SU-DHL-6 (cell line): Measurements from ENCODE around the gene ZNF773.
"Not testable (repeated sequence)": the region's sequence is repeated elsewhere in the genome, so short reads cannot be mapped to it uniquely, and the experiment has no call there.

Source experiments
- H2AFZ ChIP-seq: fragments of 200-600 bp; sonication (generic); 2 replicates; pipeline ENCODE4 v1.6.1; 2014; ENCODE audit warnings: low read depth, mild to moderate bottlenecking, moderate library complexity, mixed read lengths, antibody characterized with exemption, low read length; ENCODE audit not compliant: severe bottlenecking
- H3F3A ChIP-seq: fragments of 200-600 bp; shearing (Covaris generic); 2 replicates; pipeline ENCODE4 v1.6.0; 2016; ENCODE audit warnings: antibody characterized with exemption, mild to moderate bottlenecking; ENCODE audit not compliant: insufficient read depth
- H3K27ac ChIP-seq: fragments of 200-600 bp; sonication (generic); 2 replicates; pipeline ENCODE4 v1.5.1; 2016; ENCODE audit warnings: low read depth, mild to moderate bottlenecking, low read length, moderate library complexity, mixed read lengths
- H3K27me3 ChIP-seq: fragments of 200-600 bp; sonication (generic), shearing (Covaris generic); 2 replicates; pipeline ENCODE4 v1.6.0; 2014; ENCODE audit warnings: mild to moderate bottlenecking, low read length
- H3K36me3 ChIP-seq: fragments of 200-600 bp; sonication (generic); 2 replicates; pipeline ENCODE4 v1.6.1; 2014; ENCODE audit warnings: mild to moderate bottlenecking, low read length, mixed read lengths
- H3K4me2 ChIP-seq: fragments of 300-600, 200-600 bp; shearing (Covaris generic), sonication (generic); 2 replicates; pipeline ENCODE4 v1.6.0; 2014; ENCODE audit warnings: low read length, low read depth, mild to moderate bottlenecking; ENCODE audit not compliant: poor library complexity, severe bottlenecking
- H3K4me3 ChIP-seq: fragments of 200-600 bp; sonication (generic); 2 replicates; pipeline ENCODE4 v1.5.1; 2014; ENCODE audit warnings: antibody characterized with exemption, low read length, mild to moderate bottlenecking, mixed read lengths; ENCODE audit not compliant: insufficient read depth, poor library complexity, severe bottlenecking
- H3K79me2 ChIP-seq: fragments of 200-600 bp; sonication (generic); 2 replicates; pipeline ENCODE4 v1.6.1; 2014; ENCODE audit warnings: mild to moderate bottlenecking, low read length, moderate library complexity; ENCODE audit not compliant: insufficient read depth
- H3K9ac ChIP-seq: fragments of 200-600 bp; sonication (generic); 2 replicates; pipeline ENCODE4 v1.7.0; 2014; ENCODE audit warnings: mild to moderate bottlenecking, low read length
- H3K9me2 ChIP-seq: fragments of 200-600 bp; sonication (generic); replicated peaks from 2 replicates; pipeline ENCODE4 v1.6.1; 2014; ENCODE audit warnings: low read length; ENCODE audit not compliant: insufficient read depth
- H3K9me3 ChIP-seq: fragments of 200-600 bp; sonication (generic); 2 replicates; pipeline ENCODE4 v1.6.1; 2014; ENCODE audit warnings: low read length, mixed read lengths; ENCODE audit not compliant: insufficient read depth
- H4K20me1 ChIP-seq: fragments of 200-600 bp; sonication (generic); 2 replicates; pipeline ENCODE4 v1.6.1; 2014; ENCODE audit warnings: low read depth, mild to moderate bottlenecking, antibody characterized with exemption, low read length, moderate library complexity, mixed read lengths
- CTCF ChIP-seq: fragments of 200-600 bp; sonication (generic); IDR thresholded peaks from one replicate; pipeline ENCODE4 v1.5.1; 2017; ENCODE audit warnings: antibody characterized with exemption, mild to moderate bottlenecking, low read length, moderate library complexity; ENCODE audit not compliant: insufficient read depth, poor library complexity, severe bottlenecking
- EZH2phosphoT487 ChIP-seq: fragments of 200-600 bp; sonication (generic), shearing (Covaris generic); conservative IDR thresholded peaks from 2 replicates; pipeline ENCODE4 v1.6.1; 2018; ENCODE audit warnings: mild to moderate bottlenecking, antibody characterized with exemption, low read length, moderate library complexity, mixed read lengths

ZNF773 gene

GRCh38 chr19:57473646-57474045, 26.1 kb upstream of the ZNF773 start:
- Histone ChIP-seq H4K20me1 (no peaks in the 10 kb centered on the region), H3K9ac (no peak overlapping the region), H3K36me3 (no peaks in the 10 kb centered on the region; the same call in 1 of the 2 replicates), H3K27me3 (no peaks in the 10 kb centered on the region), H3K9me3 (peaks cover 26% of the 10 kb centered on the region; the same call in 1 of the 2 replicates), H3K27ac (no peak overlapping the region), H3K4me3 (no peak overlapping the region), H3K9me2 (no peaks in the 10 kb centered on the region), H3K4me2 (no peak overlapping the region), H3F3A (no peaks in the 10 kb centered on the region), H2AFZ (no peak overlapping the region), H3K79me2 (no peaks in the 10 kb centered on the region)
- no peak for TF ChIP-seq EZH2phosphoT487
- TF ChIP-seq CTCF: no peak

- no peak for TF ChIP-seq CTCF
- no peak for TF ChIP-seq EZH2phosphoT487
- peaks cover 23% of the 10 kb centered on the region; the same call in 1 of the 2 replicates for H3K9me3 ChIP-seq
- no peaks in the 10 kb centered on the region for H3K79me2 ChIP-seq
- no peaks in the 10 kb centered on the region for H3F3A ChIP-seq
- no peaks in the 10 kb centered on the region for H3K36me3 ChIP-seq
- H4K20me1 ChIP-seq: no peaks in the 10 kb centered on the region
- H3K4me3 ChIP-seq: no peak within 1 kb of the TSS
- peak within 1 kb of the TSS; percentile 56 for H2AFZ ChIP-seq
- no peaks in the 10 kb centered on the region for H3K9me2 ChIP-seq
- peak within 1 kb of the TSS; percentile 20 for H3K4me2 ChIP-seq
- no peaks in the 10 kb centered on the region for H3K27me3 ChIP-seq
- H3K27ac ChIP-seq: no peak within 1 kb of the TSS
- H3K9ac ChIP-seq: no peak within 1 kb of the TSS
These were observed 22.3 kb upstream of the ZNF773 start, which contains the start of gene ZNF772 for GRCh38 chr19:57477191-57478008. ZNF772 (minus strand) TSS chr19:57477566; CDS start chr19:57477309, 257 bp downstream.

GRCh38 chr19:57487477-57488298, 12.1 kb upstream of the ZNF773 start, which contains the start of gene ZNF419:
ZNF419 (plus strand) TSS chr19:57487750; CDS start chr19:57487951, 201 bp downstream.
- not testable (repeated sequence) for H3K36me3 ChIP-seq, H3K27ac ChIP-seq

GRCh38 chr19:57488299-57488644, 11.5 kb upstream of the ZNF773 start:
- not testable (repeated sequence) for H3K79me2 ChIP-seq, H3K27me3 ChIP-seq, H3K36me3 ChIP-seq, H3K9me3 ChIP-seq, H3K9me2 ChIP-seq, H3F3A ChIP-seq, H4K20me1 ChIP-seq, H2AFZ ChIP-seq, H3K9ac ChIP-seq, H3K4me3 ChIP-seq, H3K27ac ChIP-seq
- peak overlapping the region; percentile 39 for H3K4me2 ChIP-seq

More at GRCh38 chr19:57487477-57488298, 12.1 kb upstream of the ZNF773 start, which contains the start of gene ZNF419:
- H3F3A ChIP-seq, H3K79me2 ChIP-seq, H3K9me3 ChIP-seq, H3K27me3 ChIP-seq, H4K20me1 ChIP-seq, H3K9me2 ChIP-seq: not testable (repeated sequence)
- Histone ChIP-seq H2AFZ (peak within 1 kb of the TSS; percentile 95), H3K4me3 (peak within 1 kb of the TSS; percentile 68), H3K4me2 (peak within 1 kb of the TSS; percentile 45), H3K9ac (peak within 1 kb of the TSS; percentile 67)

- not testable (repeated sequence) for H3K27ac ChIP-seq, H3K27me3 ChIP-seq, H3K9me3 ChIP-seq, H3K36me3 ChIP-seq, H3K4me3 ChIP-seq, H3K9ac ChIP-seq, H3K9me2 ChIP-seq, H3K79me2 ChIP-seq, H4K20me1 ChIP-seq, H3F3A ChIP-seq
- Histone ChIP-seq H2AFZ (peak overlapping the region; percentile 32), H3K4me2 (peak overlapping the region; percentile 31)
These were observed 432 bp upstream of the ZNF773 start for GRCh38 chr19:57499332-57499679.

GRCh38 chr19:57500400-57500799, 662 bp downstream of the ZNF773 start:
- not testable (repeated sequence) for H4K20me1 ChIP-seq, H3K9me3 ChIP-seq, H3K27me3 ChIP-seq, H2AFZ ChIP-seq, H3K9me2 ChIP-seq, H3K36me3 ChIP-seq, H3K27ac ChIP-seq, H3F3A ChIP-seq, H3K79me2 ChIP-seq
- H3K4me2 ChIP-seq: peak overlapping the region; percentile 52
- peak overlapping the region; percentile 65 for H3K9ac ChIP-seq
- peak overlapping the region; percentile 40 for H3K4me3 ChIP-seq
